Occipital lobe (tissue), 2 donors: ENCODE measurements around the gene CLPSL1. TPM values are rescaled to one million over a fixed set of nuclear protein-coding genes. Genes with fewer than 3 reads are reported as not detected.
"Not testable (repeated sequence)": the region's sequence is repeated elsewhere in the genome, so short reads cannot be mapped to it uniquely, and the experiment has no call there.

Experiments
- DNase-seq: peaks from one replicate; lab custom pipeline; 2025; lab: John Stamatoyannopoulos, UW
- total RNA-seq: library from RNA; depleted of rRNA; stranded (reverse); fragments of >200 nt; gene quantifications from one replicate; pipeline ENCODE4 v1.2.3, GENCODE V29; 2014

CLPSL1 gene
- not detected for total RNA-seq

DNA sequence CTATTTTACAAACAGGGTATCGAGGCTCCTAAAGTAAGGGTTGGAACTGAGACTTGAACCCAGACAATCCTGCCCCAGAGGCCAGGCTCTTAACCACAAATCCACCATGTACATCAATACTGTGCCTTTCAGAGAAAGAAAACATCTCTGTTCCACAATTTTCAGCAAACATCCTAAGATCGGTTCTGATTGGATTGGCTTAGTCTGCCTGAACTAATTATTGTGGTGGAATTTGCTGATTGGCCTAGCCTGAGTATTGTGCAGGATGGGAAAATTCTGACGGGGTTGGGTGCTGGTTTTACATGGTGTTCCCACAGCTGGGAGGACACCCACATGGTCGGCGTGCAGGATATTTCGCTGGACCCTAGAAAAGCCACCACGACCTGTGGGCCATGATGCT is at the start of gene CLPSL1:
Gene CLPSL1, plus strand, starts transcription at position 301 of the 400 bp plus-strand sequence. Its CDS starts 92 bp downstream, at position 393.
- no peak for DNase-seq

DNA sequence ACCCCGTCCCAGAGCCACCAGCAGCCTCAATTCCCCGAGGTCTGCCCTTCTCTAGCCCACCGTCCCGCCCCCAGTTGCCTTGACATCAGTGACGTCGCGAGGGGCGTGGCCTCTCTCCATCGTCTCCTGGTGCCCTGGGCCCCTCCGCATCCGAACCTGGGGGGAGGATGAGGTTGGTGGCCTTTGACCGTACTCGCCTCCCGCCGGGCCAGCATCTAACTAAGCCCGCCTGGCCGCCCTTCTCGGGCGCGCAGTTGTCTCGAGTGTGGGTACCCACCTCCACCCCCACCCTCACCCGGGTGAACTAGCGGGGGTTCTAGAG is 49.4 kb upstream of the CLPSL1 start:
- peak; percentile 81 for DNase-seq

GRCh38 chr6:35731736-35732532 is 48.9 kb upstream of the CLPSL1 start:
- peak; percentile 84 for DNase-seq

DNA sequence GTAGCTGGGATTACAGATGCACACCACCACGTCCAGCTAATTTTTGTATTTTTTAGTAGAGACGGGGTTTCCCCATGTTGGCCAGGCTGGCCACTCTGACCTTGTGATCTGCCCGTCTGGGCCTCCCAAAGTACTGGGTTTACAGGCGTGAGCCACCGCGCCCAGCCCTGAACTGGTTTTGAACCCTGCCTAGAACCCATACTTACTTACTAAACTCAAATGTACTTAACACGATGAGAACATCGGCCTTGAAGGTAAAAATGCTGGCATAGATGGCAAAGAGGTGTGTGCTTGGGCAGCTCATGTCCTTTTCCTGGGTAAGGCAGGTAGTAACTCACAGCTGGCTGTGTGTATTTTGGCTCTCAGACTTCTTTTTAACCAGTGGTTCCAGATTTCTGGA is 47.2 kb upstream of the CLPSL1 start:
- DNase-seq: no peak

DNA sequence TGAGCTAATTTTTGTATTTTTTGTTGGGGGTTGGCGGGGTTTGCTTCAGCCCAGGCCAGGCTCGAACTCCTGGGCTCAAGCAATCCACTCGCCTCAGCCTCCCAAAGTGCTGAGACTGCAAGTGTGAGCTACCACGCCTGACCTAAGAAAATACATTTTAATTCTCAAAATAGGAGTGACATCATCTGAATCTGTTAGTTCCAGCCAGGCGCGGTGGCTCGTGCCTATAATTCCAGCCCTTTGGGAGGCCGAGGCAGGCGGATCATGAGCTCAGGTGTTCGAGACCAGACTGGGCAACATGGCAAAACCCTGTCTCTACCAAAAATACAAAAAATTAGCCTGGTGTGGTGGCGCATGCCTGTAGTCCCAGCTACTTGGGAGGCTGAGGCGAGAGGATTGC is 46.5 kb upstream of the CLPSL1 start:
- not testable (repeated sequence) for DNase-seq

DNA sequence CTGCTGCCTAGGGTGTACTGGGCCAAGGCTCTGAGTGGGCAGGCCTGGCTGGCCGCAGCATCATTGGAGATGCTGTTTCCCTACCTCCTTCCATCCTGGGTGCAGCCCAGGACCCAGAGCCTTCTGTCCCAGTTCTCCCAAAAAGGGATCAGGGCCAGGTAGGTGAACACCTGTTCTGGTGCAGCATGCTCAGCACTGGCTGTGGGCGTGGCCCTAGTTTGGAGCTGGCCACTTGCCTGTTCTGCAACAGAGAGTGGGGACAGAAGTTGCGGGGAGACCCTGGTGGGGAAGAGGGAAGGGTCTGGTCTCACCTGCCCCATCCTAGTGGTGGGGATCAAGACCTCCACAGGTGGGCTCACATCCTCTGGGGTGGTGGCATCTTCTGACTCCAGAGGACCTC is 45.4 kb upstream of the CLPSL1 start:
- no peak for DNase-seq

DNA sequence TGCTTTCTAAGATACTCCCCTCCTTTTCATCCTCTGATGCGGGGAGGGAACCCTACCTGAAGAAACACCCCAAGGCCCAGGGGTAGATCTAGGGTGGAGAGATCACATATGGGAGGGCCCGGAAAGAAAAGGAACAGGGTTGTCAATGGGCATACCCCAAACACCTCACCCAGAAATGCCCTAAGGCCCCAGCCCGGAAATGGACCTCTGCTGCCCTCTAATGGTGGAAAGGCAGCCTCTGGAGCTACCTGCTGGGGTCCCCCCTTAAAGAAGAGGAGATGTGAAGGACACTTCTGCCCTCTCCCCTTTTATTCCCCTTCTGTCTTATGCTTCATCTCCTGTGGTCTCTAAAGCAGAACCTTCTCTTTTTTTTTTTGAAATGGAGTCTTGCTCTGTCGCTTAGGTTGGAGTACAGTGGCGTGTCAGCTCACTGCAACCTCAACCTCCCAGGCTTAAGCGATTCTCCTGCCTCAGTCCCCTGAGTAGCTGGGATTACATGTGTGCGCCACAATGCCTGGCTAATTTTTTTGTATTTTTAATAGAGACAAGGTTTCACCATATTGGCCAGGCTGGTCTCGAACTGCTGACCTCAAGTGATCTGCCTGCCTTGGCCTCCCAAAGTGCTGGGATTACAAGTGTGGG is 44.4 kb upstream of the CLPSL1 start:
- peak; percentile 54 for DNase-seq

GRCh38 chr6:35736982-35737412 is 43.8 kb upstream of the CLPSL1 start, which contains the start of gene ARMC12:
TSS of gene ARMC12 (plus strand) at chr6:35737032. CDS start at chr6:35737109, 77 bp downstream.
- DNase-seq: no peak

DNA sequence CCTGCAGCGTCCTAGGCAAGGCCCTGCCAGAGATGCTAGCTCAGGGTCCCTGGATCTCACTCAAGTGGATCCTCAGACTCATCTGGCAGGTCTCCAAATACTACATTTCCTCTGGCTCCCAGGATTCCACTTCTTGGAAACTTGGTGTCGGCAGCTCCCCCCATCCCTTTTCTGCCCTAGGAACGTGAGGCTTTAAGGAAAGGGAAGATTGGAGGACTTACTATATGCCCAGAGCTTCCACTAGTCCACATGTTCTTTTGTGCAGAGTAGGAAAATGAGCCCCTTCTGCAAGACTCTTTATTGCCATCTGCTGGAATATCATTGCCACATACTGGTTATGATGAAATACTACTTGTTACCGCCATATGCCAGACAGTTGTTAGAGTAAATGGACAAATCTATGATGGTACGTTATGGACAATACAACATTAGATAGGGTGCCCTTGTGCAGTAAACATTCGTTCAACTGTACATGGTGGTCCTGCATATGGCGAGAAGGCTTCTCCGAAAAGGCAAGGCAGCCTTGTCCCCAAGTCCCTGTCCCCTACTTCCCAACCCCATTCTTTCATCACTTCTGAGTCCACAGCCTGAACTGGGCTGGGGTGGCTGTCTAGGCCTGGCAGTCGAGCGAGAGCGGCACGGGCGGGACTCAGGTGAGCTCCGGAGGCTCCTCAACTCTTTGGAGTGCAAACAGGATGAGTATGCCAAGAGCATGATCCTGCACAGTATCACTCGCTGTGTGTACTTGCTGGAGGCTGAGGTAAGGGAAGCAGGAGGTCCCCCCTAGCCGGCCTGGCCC is 43.2 kb upstream of the CLPSL1 start:
- DNase-seq: no peak

DNA sequence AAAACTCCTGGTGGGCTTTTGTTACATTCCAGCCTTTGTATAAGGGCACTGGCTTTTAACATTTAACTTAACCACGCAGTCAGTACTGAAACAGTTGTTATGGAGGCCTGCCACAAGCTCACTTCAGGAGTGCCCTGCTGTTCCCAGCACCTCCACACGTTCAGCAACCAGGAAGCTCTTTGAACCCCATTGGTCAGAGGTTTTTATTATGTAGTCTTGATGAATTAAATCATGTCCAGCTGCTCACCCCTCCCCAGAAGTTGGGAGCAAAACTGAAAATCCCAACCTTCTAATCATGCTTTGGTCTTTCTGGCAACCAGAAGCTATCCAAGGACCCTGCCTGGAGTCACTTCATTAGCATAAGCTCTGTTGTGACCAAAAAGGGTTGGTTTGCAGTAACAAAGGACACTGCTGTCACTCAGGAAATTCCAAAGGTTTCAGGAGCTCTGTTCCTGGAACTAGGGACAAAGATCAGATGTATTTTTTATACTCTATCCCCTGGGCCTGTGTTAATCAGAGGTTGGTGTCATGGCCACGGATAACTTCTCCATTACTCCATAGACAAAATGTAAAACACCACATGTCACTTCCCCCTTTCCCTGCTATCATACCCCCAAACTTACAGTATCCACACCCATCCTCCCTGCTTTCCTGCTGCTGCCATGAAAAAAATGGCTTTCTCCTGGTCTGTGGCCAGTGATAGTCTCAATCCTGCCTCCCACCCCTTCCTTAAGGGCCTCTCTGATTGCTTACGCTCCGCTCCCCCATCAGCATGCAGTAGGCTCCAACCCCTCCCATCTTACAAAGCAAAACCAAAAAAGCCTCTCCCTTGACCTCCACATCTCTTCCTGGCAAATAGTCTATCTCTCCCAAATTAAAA is 40.9 kb upstream of the CLPSL1 start:
- DNase-seq: no peak

DNA sequence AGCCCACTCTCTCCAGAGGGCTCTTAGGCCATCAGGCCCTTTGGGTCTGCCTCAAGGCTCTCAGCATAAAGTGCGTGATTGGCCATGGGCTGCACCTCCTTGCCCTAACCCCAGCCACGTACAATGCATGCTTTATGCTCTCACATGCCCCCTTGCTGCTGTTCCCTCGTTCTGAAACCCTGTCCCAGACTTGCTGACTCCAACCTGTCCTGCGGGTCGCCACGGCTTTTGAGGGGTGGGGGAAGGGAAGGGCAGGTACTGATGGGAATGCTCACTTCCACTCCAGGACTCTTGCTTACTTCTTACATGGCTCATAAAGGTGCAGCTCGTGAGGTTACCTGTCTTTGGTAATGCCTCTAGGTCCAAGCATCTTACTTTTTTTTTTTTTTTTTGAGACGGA is 38.0 kb upstream of the CLPSL1 start:
- DNase-seq: no peak

GRCh38 chr6:35745509-35745908 is 35.3 kb upstream of the CLPSL1 start:
- no peak for DNase-seq

GRCh38 chr6:35746516-35746915 is 34.3 kb upstream of the CLPSL1 start:
- DNase-seq: no peak

- DNase-seq: no peak
These were observed 32.9 kb upstream of the CLPSL1 start for GRCh38 chr6:35747877-35748276.

DNA sequence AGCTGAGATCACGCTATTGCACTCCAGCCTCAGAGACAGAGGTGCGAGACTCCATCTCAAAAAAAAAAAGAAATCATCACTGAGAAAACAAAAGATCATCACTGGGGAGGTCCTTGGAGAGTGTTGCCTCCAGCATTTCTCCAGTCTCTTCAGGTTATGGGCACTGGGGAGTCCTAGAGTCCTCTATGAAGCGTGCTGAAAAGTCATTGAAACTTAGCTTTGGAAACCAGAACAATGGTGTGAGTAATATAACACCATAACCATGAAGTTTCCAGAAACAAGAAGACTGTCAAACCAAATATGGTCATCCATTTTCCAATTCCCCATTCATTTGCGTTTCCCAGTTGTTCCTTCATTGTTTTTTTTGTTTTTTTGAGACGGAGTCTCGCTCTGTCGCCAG is 30.3 kb upstream of the CLPSL1 start:
- no peak for DNase-seq

DNA sequence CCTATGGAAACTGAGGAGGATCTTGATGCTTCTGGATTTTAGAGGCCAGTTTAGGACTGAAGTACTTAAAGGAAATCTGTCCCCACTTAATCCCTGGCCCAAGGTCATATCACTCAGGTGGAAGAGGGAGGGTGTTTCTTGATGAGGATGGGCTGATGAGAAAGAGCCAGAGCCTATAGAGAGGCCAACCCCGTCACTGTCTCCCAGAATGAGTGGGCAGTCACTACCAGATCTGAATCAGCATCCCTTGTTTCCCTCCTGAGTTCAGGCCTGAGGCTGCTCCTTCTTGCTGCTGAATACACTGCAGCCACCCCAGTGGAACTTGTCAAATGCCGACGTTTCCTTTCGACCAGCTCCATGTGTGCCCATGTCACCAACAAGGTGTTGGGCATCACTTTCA is 29.2 kb upstream of the CLPSL1 start:
- no peak for DNase-seq

DNA sequence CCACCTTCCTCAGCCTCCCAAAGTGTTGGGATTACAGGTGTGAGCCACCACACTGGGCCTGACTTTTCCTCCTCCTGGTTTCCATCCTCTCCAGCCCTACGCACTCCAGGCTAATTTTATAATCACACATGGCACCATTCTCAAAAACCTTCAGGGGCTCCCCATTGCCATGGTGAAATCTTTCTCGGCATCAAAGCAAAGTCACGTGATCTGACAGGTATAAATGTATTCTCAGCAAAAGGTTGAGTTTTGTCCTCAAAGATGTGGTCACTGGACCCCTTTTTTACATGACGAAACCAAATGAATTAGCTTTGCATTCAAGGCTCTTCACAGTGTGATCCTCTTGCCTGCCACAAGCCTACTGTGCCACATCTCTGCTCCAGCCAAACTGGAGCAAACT is 28.5 kb upstream of the CLPSL1 start:
- DNase-seq: no peak

DNA sequence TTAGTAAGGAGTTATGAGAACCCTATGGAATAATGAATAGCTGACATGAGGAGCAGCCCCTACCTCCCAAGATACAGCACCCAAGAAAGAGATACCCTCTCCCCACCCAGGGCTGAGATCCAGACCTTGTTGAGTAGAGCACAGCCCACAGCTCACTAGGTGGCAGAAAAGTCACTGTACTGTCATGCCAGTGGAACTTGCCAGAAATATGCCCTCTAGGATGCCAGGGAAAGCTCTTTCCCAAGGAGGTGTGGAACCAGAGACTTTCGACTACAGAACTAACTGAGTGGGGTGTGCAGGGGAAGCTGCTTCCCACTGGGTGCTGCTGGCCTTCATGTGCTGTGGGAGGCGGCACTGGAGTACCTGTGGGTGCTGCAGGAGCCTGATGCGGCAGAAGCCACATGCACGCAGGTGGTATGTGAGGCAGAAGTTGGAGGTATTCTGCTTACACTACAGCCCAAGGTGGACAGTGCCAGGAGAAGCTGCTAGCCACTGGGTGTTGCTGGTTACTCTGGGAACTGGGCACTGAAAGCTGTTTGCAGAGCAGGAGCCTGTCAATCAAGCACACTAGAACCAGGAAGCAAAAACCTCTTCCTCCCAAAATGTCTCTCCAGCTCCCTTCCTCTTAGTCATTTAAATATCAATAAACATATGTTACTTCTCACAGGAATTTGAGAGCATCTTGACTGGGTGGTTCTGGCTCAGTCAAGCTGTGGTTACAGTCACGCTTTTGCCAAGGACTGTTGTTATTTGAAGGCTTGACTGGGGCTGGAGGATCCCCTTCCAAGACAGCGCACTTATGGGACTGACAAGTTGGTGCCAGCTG is 26.2 kb upstream of the CLPSL1 start:
- no peak for DNase-seq

DNA sequence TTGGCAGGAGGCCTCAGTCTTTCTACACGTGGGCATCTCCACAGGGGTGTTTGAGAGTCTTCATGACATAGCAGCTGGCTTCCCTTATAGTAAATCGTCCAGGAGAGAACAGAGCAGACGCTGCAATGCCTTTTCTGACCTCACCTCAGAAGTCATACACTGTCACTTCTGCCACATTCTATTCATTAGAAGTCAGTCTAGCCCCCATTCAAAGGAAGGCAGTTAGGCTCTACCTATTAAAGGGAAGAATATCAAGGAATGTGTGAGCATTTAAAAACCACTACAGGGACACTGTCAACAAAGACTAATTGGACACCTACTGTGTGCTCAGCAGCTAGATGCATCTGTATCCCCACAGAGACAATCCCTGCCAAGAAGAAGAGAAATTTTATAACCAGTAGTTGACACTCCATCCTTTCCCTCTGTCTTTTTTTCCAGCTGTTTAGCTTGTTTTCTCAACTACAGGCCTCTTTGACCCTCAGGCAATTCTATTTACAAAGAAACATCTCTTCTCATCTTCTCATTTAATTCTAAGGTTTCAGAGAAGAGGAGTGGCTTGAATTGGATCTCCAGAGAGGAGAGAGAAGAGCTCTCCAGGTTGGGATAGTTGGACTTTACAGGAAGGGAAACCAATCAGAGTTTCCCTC is 25.4 kb upstream of the CLPSL1 start:
- no peak for DNase-seq
